ENCODE data around the gene LRMDA. TPM values are rescaled to one million over a fixed set of nuclear protein-coding genes. Genes with fewer than 3 reads are reported as not detected.

The LRMDA gene
- total and polyA plus RNA-seq, 2 of the 4 experiments (the other 2 are of a cell fraction): 0.07 TPM; not detected in 1

DNA sequence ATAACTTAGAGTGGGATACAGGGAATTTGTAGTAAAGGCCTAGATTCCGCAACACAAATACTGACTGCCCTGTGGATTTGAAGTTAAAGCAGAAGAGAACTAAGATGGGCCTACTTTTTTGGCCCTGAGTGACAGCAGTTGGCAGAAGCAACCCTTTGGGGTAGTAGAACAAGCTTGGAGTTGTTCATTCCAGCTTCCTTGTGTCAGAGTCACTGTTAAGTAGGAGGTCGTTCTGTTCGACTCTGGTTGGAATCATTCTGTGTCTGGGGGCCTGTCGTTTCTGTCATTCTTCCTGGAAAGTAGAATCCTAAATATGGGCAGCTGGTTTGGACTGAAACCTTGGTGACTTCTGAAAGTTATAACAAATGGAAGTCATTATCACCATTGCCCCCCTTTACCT, 865.9 kb downstream of the LRMDA start:
- Histone ChIP-seq H2BK120ac (ENCODE audit: low read depth, low read length) (no peak overlapping the region), H2BK15ac (ENCODE audit: low read depth, low read length) (no peak overlapping the region), H3K18ac (ENCODE audit: low read depth, low read length) (no peak overlapping the region), H3K79me1 (ENCODE audit: low read depth in 1 of 2, low read length in 2 of 2) (no peaks in the 10 kb centered on the region), H3K23ac (ENCODE audit: low read depth, low read length) (no peak overlapping the region), H2AFZ (replicated peaks; ENCODE audit: low read length, poor library complexity) (no peak overlapping the region), H3K9me1 (ENCODE audit: insufficient read depth, low read length) (no peaks in the 10 kb centered on the region), H4K91ac (ENCODE audit: insufficient read depth, low read depth, low read length) (no peak overlapping the region), H3K27ac (ENCODE audit: insufficient read depth, low read length) (no peak overlapping the region), H3K27me3 (ENCODE audit: control insufficient read depth, insufficient read depth, low read length) (no peaks in the 10 kb centered on the region), H2BK5ac (ENCODE audit: low read depth, low read length, poor library complexity, severe bottlenecking) (no peak overlapping the region), H3K4me2 (ENCODE audit: low read depth, low read length) (no peak overlapping the region), H2AK9ac (replicated peaks; ENCODE audit: low read depth, low read length, poor library complexity) (no peak overlapping the region), H4K20me1 (ENCODE audit: insufficient read depth, low read length) (no peaks in the 10 kb centered on the region), H3K9me3 (ENCODE audit: control insufficient read depth, insufficient read depth, low read length) (no peaks in the 10 kb centered on the region), H2AK5ac (ENCODE audit: low read depth, low read length) (no peak overlapping the region), H3K14ac (replicated peaks; ENCODE audit: low read depth, low read length) (no peak overlapping the region), H3K9ac (ENCODE audit: low read depth, low read length) (no peak overlapping the region), H4K5ac (ENCODE audit: low read depth, low read length) (no peak overlapping the region), H3K4me1 (ENCODE audit: control insufficient read depth, insufficient read depth, low read length) (peaks cover 3% of the 10 kb centered on the region), H4K8ac (ENCODE audit: low read depth in 2 of 2, low read length in 2 of 2) (no peak overlapping the region), H2BK20ac (ENCODE audit: low read depth, low read length) (no peak overlapping the region), H3K4ac (ENCODE audit: low read depth, low read length) (no peak overlapping the region), H3K36me3 (ENCODE audit: control insufficient read depth, insufficient read depth, low read length) (no peaks in the 10 kb centered on the region), H3K4me3 (ENCODE audit: insufficient read depth, low read depth, low read length) (no peak overlapping the region), H3K56ac (ENCODE audit: extremely low read depth, insufficient read depth, low read length) (no peak overlapping the region)
- CTCF ChIA-PET: no interaction called here
- intact Hi-C loops (cut with micrococcal nuclease) (no loop called here), in situ Hi-C loops (cut with MboI; ENCODE audit: low sequenced_read_pairs) (no loop called here), dilution Hi-C loops (cut with HindIII; ENCODE audit: low sequenced_read_pairs, unreplicated experiment) (no loop called here)
- no CpG with 5 or more reads among the region's 4 CpGs for WGBS, 2 experiments (ENCODE audit: extremely low coverage in 2 of 2, insufficient read length in 1 of 2)
- POLR2A ChIA-PET (ENCODE audit: unreplicated experiment): no interaction called here
- no peak for TF ChIP-seq RFX5 (IDR thresholded peaks at IDR 0.05; ENCODE audit: low read depth, low read length)
- no peak for TF ChIP-seq NFE2L2 (IDR thresholded peaks at IDR 0.05; ENCODE audit: low read depth, low read length)
- no peak for TF ChIP-seq FOS (IDR thresholded peaks at IDR 0.05; ENCODE audit: low read depth, low read length)
- no peak for TF ChIP-seq MAZ (IDR thresholded peaks at IDR 0.05; ENCODE audit: borderline replicate concordance, low read depth, low read length)
- TF ChIP-seq CEBPB (IDR thresholded peaks at IDR 0.05; ENCODE audit: low read depth, low read length): no peak
- no peak for TF ChIP-seq SMC3 (IDR thresholded peaks at IDR 0.05; ENCODE audit: low read depth, low read length)
- TF ChIP-seq, protein P1, sequence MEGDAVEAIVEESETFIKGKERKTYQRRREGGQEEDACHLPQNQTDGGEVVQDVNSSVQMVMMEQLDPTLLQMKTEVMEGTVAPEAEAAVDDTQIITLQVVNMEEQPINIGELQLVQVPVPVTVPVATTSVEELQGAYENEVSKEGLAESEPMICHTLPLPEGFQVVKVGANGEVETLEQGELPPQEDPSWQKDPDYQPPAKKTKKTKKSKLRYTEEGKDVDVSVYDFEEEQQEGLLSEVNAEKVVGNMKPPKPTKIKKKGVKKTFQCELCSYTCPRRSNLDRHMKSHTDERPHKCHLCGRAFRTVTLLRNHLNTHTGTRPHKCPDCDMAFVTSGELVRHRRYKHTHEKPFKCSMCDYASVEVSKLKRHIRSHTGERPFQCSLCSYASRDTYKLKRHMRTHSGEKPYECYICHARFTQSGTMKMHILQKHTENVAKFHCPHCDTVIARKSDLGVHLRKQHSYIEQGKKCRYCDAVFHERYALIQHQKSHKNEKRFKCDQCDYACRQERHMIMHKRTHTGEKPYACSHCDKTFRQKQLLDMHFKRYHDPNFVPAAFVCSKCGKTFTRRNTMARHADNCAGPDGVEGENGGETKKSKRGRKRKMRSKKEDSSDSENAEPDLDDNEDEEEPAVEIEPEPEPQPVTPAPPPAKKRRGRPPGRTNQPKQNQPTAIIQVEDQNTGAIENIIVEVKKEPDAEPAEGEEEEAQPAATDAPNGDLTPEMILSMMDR (conservative IDR thresholded peaks at IDR 0.05; ENCODE audit: low read depth, low read length): no peak
- DNase-seq (no peak), ATAC-seq (ENCODE audit: low read depth) (no peak)
- BruUV-seq (replicated peaks): no TSS peak

Data from IMR-90 (cell line).